ENCODE data around the gene DHRS3. TPM values are rescaled to one million over a fixed set of nuclear protein-coding genes. Genes with fewer than 3 reads are reported as not detected.

The DHRS3 gene
- total and polyA plus RNA-seq, 2 of the 13 experiments (the other 11 are each of a cell fraction or from before 2014, with no cell fraction given) = 48.5 to 90.5 TPM

DNA sequence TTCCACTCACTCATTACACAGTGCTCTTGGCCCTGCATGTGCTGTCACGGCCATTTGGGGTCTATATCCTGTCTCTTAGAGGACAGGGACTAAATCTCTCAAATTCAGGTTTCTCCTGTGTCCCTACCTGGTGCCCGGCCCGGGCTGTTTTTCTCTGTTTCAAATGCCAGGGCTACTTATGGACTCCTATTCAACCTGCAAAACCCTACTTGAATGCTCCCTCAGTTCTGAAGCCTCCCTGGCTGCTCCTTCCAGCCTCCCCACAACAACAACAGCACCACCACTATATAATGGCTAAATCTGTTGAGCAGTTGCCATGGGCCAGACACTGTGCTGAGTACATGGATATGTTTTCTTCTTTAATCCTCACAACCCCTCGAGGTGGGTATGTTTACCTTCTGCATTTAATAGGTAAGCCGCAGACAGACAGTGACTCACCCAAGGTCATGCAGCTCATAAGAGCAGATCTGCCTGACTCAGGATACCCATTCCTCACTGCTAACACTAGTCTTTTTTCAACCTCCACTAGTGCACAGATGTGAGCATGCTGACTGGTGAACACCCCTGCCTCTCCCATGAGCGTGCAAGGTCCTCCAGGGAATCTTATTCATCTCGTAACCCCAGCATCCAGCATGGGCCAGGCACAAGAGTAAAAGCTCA is 29.9 kb downstream of the DHRS3 start (continued):
- TF ChIP-seq SOX13 (IDR thresholded peaks at IDR 0.05) (no peak), SOX13 (CRISPR knock-in tag; conservative IDR thresholded peaks at IDR 0.05 in 1 of 2, IDR thresholded peaks at IDR 0.05 in 1 of 2) (peak in 1 of 2 experiments; percentile 50; a peak in 1 of 4 replicates), ZFP90 (CRISPR knock-in tag; IDR thresholded peaks at IDR 0.05; ENCODE audit: borderline replicate concordance) (no peak), MAFG (CRISPR knock-in tag; IDR thresholded peaks at IDR 0.05) (no peak), IKZF4 (CRISPR knock-in tag; IDR thresholded peaks at IDR 0.05; ENCODE audit: borderline replicate concordance, low read depth, not compliant biosample characterization) (no peak), FOXA1 (IDR thresholded peaks at IDR 0.05) (no peak), FOXA1 (CRISPR knock-in tag; IDR thresholded peaks at IDR 0.05) (peak; percentile 46), ZIK1 (CRISPR knock-in tag; IDR thresholded peaks at IDR 0.05; ENCODE audit: borderline replicate concordance, low read depth) (no peak), ZNF232 (CRISPR knock-in tag; IDR thresholded peaks at IDR 0.05; ENCODE audit: borderline replicate concordance) (no peak), ZNF431 (CRISPR knock-in tag; IDR thresholded peaks at IDR 0.05; ENCODE audit: borderline replicate concordance, low read depth) (no peak), RBFOX2 (IDR thresholded peaks at IDR 0.05; ENCODE audit: low read depth, low read length) (no peak), FOXP1 (IDR thresholded peaks at IDR 0.05) (no peak), FOXP1 (CRISPR knock-in tag; IDR thresholded peaks at IDR 0.05) (peak; percentile 40; the same call in 1 of the 2 replicates), ZNF660 (CRISPR knock-in tag; IDR thresholded peaks at IDR 0.05; ENCODE audit: borderline replicate concordance, low read depth) (no peak)
- TF ChIP-seq, protein P1, sequence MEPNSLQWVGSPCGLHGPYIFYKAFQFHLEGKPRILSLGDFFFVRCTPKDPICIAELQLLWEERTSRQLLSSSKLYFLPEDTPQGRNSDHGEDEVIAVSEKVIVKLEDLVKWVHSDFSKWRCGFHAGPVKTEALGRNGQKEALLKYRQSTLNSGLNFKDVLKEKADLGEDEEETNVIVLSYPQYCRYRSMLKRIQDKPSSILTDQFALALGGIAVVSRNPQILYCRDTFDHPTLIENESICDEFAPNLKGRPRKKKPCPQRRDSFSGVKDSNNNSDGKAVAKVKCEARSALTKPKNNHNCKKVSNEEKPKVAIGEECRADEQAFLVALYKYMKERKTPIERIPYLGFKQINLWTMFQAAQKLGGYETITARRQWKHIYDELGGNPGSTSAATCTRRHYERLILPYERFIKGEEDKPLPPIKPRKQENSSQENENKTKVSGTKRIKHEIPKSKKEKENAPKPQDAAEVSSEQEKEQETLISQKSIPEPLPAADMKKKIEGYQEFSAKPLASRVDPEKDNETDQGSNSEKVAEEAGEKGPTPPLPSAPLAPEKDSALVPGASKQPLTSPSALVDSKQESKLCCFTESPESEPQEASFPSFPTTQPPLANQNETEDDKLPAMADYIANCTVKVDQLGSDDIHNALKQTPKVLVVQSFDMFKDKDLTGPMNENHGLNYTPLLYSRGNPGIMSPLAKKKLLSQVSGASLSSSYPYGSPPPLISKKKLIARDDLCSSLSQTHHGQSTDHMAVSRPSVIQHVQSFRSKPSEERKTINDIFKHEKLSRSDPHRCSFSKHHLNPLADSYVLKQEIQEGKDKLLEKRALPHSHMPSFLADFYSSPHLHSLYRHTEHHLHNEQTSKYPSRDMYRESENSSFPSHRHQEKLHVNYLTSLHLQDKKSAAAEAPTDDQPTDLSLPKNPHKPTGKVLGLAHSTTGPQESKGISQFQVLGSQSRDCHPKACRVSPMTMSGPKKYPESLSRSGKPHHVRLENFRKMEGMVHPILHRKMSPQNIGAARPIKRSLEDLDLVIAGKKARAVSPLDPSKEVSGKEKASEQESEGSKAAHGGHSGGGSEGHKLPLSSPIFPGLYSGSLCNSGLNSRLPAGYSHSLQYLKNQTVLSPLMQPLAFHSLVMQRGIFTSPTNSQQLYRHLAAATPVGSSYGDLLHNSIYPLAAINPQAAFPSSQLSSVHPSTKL (CRISPR knock-in tag; IDR thresholded peaks at IDR 0.05) = peak; percentile 45; the same call in 1 of the 2 replicates
- TF ChIP-seq, protein P2, sequence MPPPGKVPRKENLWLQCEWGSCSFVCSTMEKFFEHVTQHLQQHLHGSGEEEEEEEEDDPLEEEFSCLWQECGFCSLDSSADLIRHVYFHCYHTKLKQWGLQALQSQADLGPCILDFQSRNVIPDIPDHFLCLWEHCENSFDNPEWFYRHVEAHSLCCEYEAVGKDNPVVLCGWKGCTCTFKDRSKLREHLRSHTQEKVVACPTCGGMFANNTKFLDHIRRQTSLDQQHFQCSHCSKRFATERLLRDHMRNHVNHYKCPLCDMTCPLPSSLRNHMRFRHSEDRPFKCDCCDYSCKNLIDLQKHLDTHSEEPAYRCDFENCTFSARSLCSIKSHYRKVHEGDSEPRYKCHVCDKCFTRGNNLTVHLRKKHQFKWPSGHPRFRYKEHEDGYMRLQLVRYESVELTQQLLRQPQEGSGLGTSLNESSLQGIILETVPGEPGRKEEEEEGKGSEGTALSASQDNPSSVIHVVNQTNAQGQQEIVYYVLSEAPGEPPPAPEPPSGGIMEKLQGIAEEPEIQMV (CRISPR knock-in tag; IDR thresholded peaks at IDR 0.05; ENCODE audit: low read depth) = no peak
- TF ChIP-seq, protein P3, sequence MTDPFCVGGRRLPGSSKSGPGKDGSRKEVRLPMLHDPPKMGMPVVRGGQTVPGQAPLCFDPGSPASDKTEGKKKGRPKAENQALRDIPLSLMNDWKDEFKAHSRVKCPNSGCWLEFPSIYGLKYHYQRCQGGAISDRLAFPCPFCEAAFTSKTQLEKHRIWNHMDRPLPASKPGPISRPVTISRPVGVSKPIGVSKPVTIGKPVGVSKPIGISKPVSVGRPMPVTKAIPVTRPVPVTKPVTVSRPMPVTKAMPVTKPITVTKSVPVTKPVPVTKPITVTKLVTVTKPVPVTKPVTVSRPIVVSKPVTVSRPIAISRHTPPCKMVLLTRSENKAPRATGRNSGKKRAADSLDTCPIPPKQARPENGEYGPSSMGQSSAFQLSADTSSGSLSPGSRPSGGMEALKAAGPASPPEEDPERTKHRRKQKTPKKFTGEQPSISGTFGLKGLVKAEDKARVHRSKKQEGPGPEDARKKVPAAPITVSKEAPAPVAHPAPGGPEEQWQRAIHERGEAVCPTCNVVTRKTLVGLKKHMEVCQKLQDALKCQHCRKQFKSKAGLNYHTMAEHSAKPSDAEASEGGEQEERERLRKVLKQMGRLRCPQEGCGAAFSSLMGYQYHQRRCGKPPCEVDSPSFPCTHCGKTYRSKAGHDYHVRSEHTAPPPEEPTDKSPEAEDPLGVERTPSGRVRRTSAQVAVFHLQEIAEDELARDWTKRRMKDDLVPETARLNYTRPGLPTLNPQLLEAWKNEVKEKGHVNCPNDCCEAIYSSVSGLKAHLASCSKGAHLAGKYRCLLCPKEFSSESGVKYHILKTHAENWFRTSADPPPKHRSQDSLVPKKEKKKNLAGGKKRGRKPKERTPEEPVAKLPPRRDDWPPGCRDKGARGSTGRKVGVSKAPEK (CRISPR knock-in tag; IDR thresholded peaks at IDR 0.05; ENCODE audit: borderline replicate concordance) = no peak
- TF ChIP-seq, protein P4, sequence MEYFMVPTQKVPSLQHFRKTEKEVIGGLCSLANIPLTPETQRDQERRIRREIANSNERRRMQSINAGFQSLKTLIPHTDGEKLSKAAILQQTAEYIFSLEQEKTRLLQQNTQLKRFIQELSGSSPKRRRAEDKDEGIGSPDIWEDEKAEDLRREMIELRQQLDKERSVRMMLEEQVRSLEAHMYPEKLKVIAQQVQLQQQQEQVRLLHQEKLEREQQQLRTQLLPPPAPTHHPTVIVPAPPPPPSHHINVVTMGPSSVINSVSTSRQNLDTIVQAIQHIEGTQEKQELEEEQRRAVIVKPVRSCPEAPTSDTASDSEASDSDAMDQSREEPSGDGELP (IDR thresholded peaks at IDR 0.05; ENCODE audit: borderline replicate concordance, low read depth) = no peak
- TF ChIP-seq, protein P5, sequence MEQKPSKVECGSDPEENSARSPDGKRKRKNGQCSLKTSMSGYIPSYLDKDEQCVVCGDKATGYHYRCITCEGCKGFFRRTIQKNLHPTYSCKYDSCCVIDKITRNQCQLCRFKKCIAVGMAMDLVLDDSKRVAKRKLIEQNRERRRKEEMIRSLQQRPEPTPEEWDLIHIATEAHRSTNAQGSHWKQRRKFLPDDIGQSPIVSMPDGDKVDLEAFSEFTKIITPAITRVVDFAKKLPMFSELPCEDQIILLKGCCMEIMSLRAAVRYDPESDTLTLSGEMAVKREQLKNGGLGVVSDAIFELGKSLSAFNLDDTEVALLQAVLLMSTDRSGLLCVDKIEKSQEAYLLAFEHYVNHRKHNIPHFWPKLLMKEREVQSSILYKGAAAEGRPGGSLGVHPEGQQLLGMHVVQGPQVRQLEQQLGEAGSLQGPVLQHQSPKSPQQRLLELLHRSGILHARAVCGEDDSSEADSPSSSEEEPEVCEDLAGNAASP (CRISPR knock-in tag; IDR thresholded peaks at IDR 0.05; ENCODE audit: borderline replicate concordance) = no peak
